Endodermal cell (in vitro differentiated cells): ENCODE results near the gene EYA2. TPM values are rescaled to one million over a fixed set of nuclear protein-coding genes. Genes with fewer than 3 reads are reported as not detected.

ENCODE experiments used
- DNase-seq: peaks from one replicate; pipeline ENCODE4 v3.0.0-alpha.2; 2017
- H3K27ac ChIP-seq: 2 replicates; pipeline ENCODE4 v1.5.1; 2013; ENCODE audit warnings: mild to moderate bottlenecking, low read depth, low read length, moderate library complexity
- H3K27me3 ChIP-seq: 2 replicates; pipeline ENCODE4 v1.6.1; 2013; ENCODE audit warnings: mild to moderate bottlenecking, low read length, moderate library complexity; ENCODE audit not compliant: insufficient read depth, control insufficient read depth, poor library complexity, severe bottlenecking
- H3K36me3 ChIP-seq: 2 replicates; pipeline ENCODE4 v1.7.0; 2013; ENCODE audit warnings: mild to moderate bottlenecking, low read length, moderate library complexity; ENCODE audit not compliant: control insufficient read depth, insufficient read depth
- H3K4me1 ChIP-seq: one replicate; pipeline ENCODE4 v1.7.0; 2013; ENCODE audit warnings: low read length; ENCODE audit not compliant: control insufficient read depth, insufficient read depth
- H3K4me3 ChIP-seq: 2 replicates; pipeline ENCODE4 v1.5.1; 2013; ENCODE audit warnings: mild to moderate bottlenecking, low read length, moderate library complexity
- H3K9ac ChIP-seq: 2 replicates; pipeline ENCODE4 v1.6.1; 2013; ENCODE audit warnings: mild to moderate bottlenecking, low read length, moderate library complexity; ENCODE audit not compliant: poor library complexity, severe bottlenecking; ENCODE audit errors: extremely low read depth
- H3K9me3 ChIP-seq: 2 replicates; pipeline ENCODE4 v1.6.1; 2013; ENCODE audit warnings: mild to moderate bottlenecking, low read length, moderate library complexity; ENCODE audit not compliant: control insufficient read depth
- H3K27ac Mint-ChIP-seq: 2 replicates; pipeline ENCODE4 v1.8.0; 2020; ENCODE audit warnings: mixed read lengths
- H3K27me3 Mint-ChIP-seq: 2 replicates; pipeline ENCODE4 v1.8.0; 2021; ENCODE audit warnings: mild to moderate bottlenecking, mixed read lengths; ENCODE audit not compliant: insufficient read depth
- H3K36me3 Mint-ChIP-seq: 2 replicates; pipeline ENCODE4 v1.8.0; 2020; ENCODE audit warnings: low read depth, mixed read lengths
- H3K4me1 Mint-ChIP-seq: 2 replicates; pipeline ENCODE4 v1.8.0; 2020; ENCODE audit warnings: mixed read lengths
- H3K4me3 Mint-ChIP-seq: 2 replicates; pipeline ENCODE4 v1.8.0; 2020; ENCODE audit warnings: mild to moderate bottlenecking, moderate library complexity, mixed read lengths
- H3K9me3 Mint-ChIP-seq: 2 replicates; pipeline ENCODE4 v1.8.0; 2020; ENCODE audit warnings: mild to moderate bottlenecking, mixed read lengths
- CTCF ChIP-seq: fragments of 200-600 bp; sonication (generic); conservative IDR thresholded peaks from 2 replicates; pipeline ENCODE4 v1.5.0; 2021; ENCODE audit warnings: antibody characterized with exemption, mild to moderate bottlenecking
- WGBS, 2 experiments: methylation state at CpG; one replicate each; pipeline versions ENCODE4 v1.1.5 to v1.1.7; 2013; ENCODE audit warnings: missing lambda C conversion rate in 2 of 2, mixed read lengths in 1 of 2; ENCODE audit not compliant: insufficient coverage in 1 of 2, insufficient read length in 1 of 2; 5-methylcytosine and 5-hydroxymethylcytosine counted together
- total RNA-seq, 2 donors: library from RNA; stranded (reverse); fragmentation: NEBNext Ultra II Directional in 1 of 2; extraction: Animal tissue kit (Norgen Biotek cat#: 25700) in 1 of 2; gene quantifications; 2 replicates in 1 of 2; 3 replicates in 1 of 2; pipeline ENCODE4 v1.2.1, GENCODE V29; 2021

EYA2 gene
- total RNA-seq, 2 donors from 2014 or later: 9.1 to 18.0 TPM

GRCh38 chr20:47055699-47056369 lies 161.2 kb downstream of the EYA2 start:
- H3K36me3 Mint-ChIP-seq: peaks cover 32% of the 10 kb centered on the region
- H3K4me3 Mint-ChIP-seq: no peak overlapping the region
- TF ChIP-seq CTCF: no peak
- peaks cover 20% of the 10 kb centered on the region for H3K36me3 ChIP-seq
- H3K4me3 ChIP-seq: no peak overlapping the region
- no peaks in the 10 kb centered on the region for H3K9me3 ChIP-seq
- no peaks in the 10 kb centered on the region for H3K4me1 Mint-ChIP-seq
- no peaks in the 10 kb centered on the region for H3K4me1 ChIP-seq
- WGBS, 2 experiments: 88 to 90% methylated on average over 12 to 13 of the region's 13 CpGs
- no peaks in the 10 kb centered on the region for H3K27me3 ChIP-seq
- H3K27ac ChIP-seq: no peak overlapping the region
- H3K9ac ChIP-seq: no peak overlapping the region
- H3K9me3 Mint-ChIP-seq: no peaks in the 10 kb centered on the region
- H3K27me3 Mint-ChIP-seq: peaks cover 1% of the 10 kb centered on the region
- no peak overlapping the region for H3K27ac Mint-ChIP-seq
- no peak for DNase-seq

- H3K4me3 Mint-ChIP-seq: no peak overlapping the region
- Histone ChIP-seq H3K4me3 (no peak overlapping the region), H3K4me1 (no peaks in the 10 kb centered on the region), H3K27me3 (no peaks in the 10 kb centered on the region), H3K36me3 (peaks cover 35% of the 10 kb centered on the region), H3K27ac (no peak overlapping the region), H3K9ac (no peak overlapping the region), H3K9me3 (no peaks in the 10 kb centered on the region)
- peaks cover 41% of the 10 kb centered on the region for H3K36me3 Mint-ChIP-seq
- peaks cover 1% of the 10 kb centered on the region for H3K27me3 Mint-ChIP-seq
- no peaks in the 10 kb centered on the region for H3K4me1 Mint-ChIP-seq
- no peak overlapping the region for H3K27ac Mint-ChIP-seq
- no peak for DNase-seq
- 87% methylated on average over 3 of the region's 3 CpGs; no CpG with 5 or more reads in 1 of the 2 experiments for WGBS, 2 experiments
- TF ChIP-seq CTCF: no peak
- no peaks in the 10 kb centered on the region for H3K9me3 Mint-ChIP-seq
Measured at GRCh38 chr20:47057661-47058060, 163.0 kb downstream of the EYA2 start.

GRCh38 chr20:47058236-47058635 lies 163.6 kb downstream of the EYA2 start:
- Histone ChIP-seq H3K36me3 (peaks cover 31% of the 10 kb centered on the region), H3K9me3 (no peaks in the 10 kb centered on the region), H3K27me3 (no peaks in the 10 kb centered on the region), H3K4me3 (no peak overlapping the region), H3K27ac (no peak overlapping the region), H3K9ac (no peak overlapping the region), H3K4me1 (no peaks in the 10 kb centered on the region)
- DNase-seq: no peak
- Mint-ChIP-seq H3K36me3 (peaks cover 41% of the 10 kb centered on the region), H3K4me3 (no peak overlapping the region), H3K27ac (no peak overlapping the region), H3K27me3 (peaks cover 1% of the 10 kb centered on the region), H3K4me1 (no peaks in the 10 kb centered on the region), H3K9me3 (no peaks in the 10 kb centered on the region)
- TF ChIP-seq CTCF: no peak
- WGBS, 2 experiments: 87 to 96% methylated on average over 3 to 4 of the region's 4 CpGs
